NT2/D1 (cell line): ENCODE measurements around the gene BRD4.

Experiments used
- DNase-seq: peaks from one replicate; pipeline ENCODE4 v3.0.0-alpha.2; 2011; ENCODE audit warnings: low read depth, low spot score
- H3K27me3 ChIP-seq: 2 replicates; pipeline ENCODE4 v1.6.0; 2011; ENCODE audit warnings: mild to moderate bottlenecking; ENCODE audit not compliant: insufficient read length, insufficient read depth
- H3K36me3 ChIP-seq: 2 replicates; pipeline ENCODE4 v1.6.1; 2011; ENCODE audit warnings: mild to moderate bottlenecking, low read length, mixed read lengths; ENCODE audit not compliant: insufficient read depth, insufficient read length
- H3K4me1 ChIP-seq: 2 replicates; pipeline ENCODE4 v1.5.1; 2011; ENCODE audit not compliant: insufficient read depth, insufficient read length
- H3K4me3 ChIP-seq: 2 replicates; pipeline ENCODE4 v1.5.1; 2011; ENCODE audit warnings: low read depth; ENCODE audit not compliant: insufficient read length
- H3K9ac ChIP-seq: 2 replicates; pipeline ENCODE4 v1.6.0; 2011; ENCODE audit warnings: low read depth; ENCODE audit not compliant: insufficient read length
- H3K9me3 ChIP-seq: 2 replicates; pipeline ENCODE4 v1.5.1; 2011; ENCODE audit warnings: mild to moderate bottlenecking, low read length; ENCODE audit not compliant: insufficient read depth
- SUZ12 ChIP-seq: IDR thresholded peaks from 2 replicates; pipeline ENCODE4 v1.6.1; 2011; ENCODE audit not compliant: insufficient read length, insufficient read depth; ENCODE audit errors: extremely low read depth
- YY1 ChIP-seq: IDR thresholded peaks from 2 replicates; pipeline ENCODE4 v1.6.1; 2011; ENCODE audit not compliant: insufficient read length, insufficient read depth
- ZNF274 ChIP-seq: IDR thresholded peaks from 2 replicates; pipeline ENCODE4 v1.6.1; 2011; ENCODE audit warnings: mild to moderate bottlenecking, low read depth, low read length

The BRD4 gene

GRCh38 chr19:15291089-15291488, 41.2 kb downstream of the BRD4 start:
- Histone ChIP-seq H3K9ac (no peak overlapping the region), H3K4me1 (peaks cover 17% of the 10 kb centered on the region), H3K27me3 (no peaks in the 10 kb centered on the region), H3K4me3 (no peak overlapping the region), H3K36me3 (peaks cover 17% of the 10 kb centered on the region), H3K9me3 (no peaks in the 10 kb centered on the region)
- no peak for TF ChIP-seq YY1
- no peak for TF ChIP-seq SUZ12
- no peak for TF ChIP-seq ZNF274
- no peak for DNase-seq

- H3K9me3 ChIP-seq: no peaks in the 10 kb centered on the region
- no peaks in the 10 kb centered on the region for H3K27me3 ChIP-seq
- H3K36me3 ChIP-seq: peaks cover 15% of the 10 kb centered on the region
- H3K9ac ChIP-seq: no peak overlapping the region
- H3K4me3 ChIP-seq: no peak overlapping the region
- no peak for TF ChIP-seq SUZ12
- TF ChIP-seq YY1: no peak
- no peak for TF ChIP-seq ZNF274
- no peak for DNase-seq
- peaks cover 20% of the 10 kb centered on the region for H3K4me1 ChIP-seq
Measured at GRCh38 chr19:15290166-15290565, 42.2 kb downstream of the BRD4 start.

GRCh38 chr19:15289673-15290072, 42.7 kb downstream of the BRD4 start:
- Histone ChIP-seq H3K4me1 (peaks cover 21% of the 10 kb centered on the region), H3K27me3 (no peaks in the 10 kb centered on the region), H3K36me3 (peaks cover 11% of the 10 kb centered on the region), H3K9me3 (no peaks in the 10 kb centered on the region), H3K4me3 (no peak overlapping the region), H3K9ac (no peak overlapping the region)
- TF ChIP-seq ZNF274 (no peak), YY1 (no peak), SUZ12 (no peak)
- no peak for DNase-seq

- Histone ChIP-seq H3K9me3 (no peaks in the 10 kb centered on the region), H3K4me1 (peaks cover 26% of the 10 kb centered on the region), H3K36me3 (peaks cover 4% of the 10 kb centered on the region), H3K27me3 (no peaks in the 10 kb centered on the region), H3K4me3 (no peak overlapping the region), H3K9ac (peak overlapping the region; percentile 7)
- TF ChIP-seq SUZ12: no peak
- no peak for TF ChIP-seq ZNF274
- TF ChIP-seq YY1: no peak
- DNase-seq: no peak
Measured at GRCh38 chr19:15288146-15288963, 44.0 kb downstream of the BRD4 start.

GRCh38 chr19:15287496-15287895, 44.8 kb downstream of the BRD4 start:
- Histone ChIP-seq H3K9ac (no peak overlapping the region), H3K4me3 (no peak overlapping the region), H3K36me3 (peaks cover 4% of the 10 kb centered on the region), H3K27me3 (no peaks in the 10 kb centered on the region), H3K9me3 (no peaks in the 10 kb centered on the region), H3K4me1 (peaks cover 26% of the 10 kb centered on the region)
- DNase-seq: no peak
- TF ChIP-seq ZNF274: no peak
- TF ChIP-seq SUZ12: no peak
- no peak for TF ChIP-seq YY1

- DNase-seq: no peak
- no peak overlapping the region for H3K9ac ChIP-seq
- H3K4me3 ChIP-seq: no peak overlapping the region
- no peaks in the 10 kb centered on the region for H3K9me3 ChIP-seq
- no peaks in the 10 kb centered on the region for H3K27me3 ChIP-seq
- peaks cover 29% of the 10 kb centered on the region for H3K4me1 ChIP-seq
- TF ChIP-seq YY1 (no peak), ZNF274 (no peak), SUZ12 (no peak)
- peaks cover 4% of the 10 kb centered on the region for H3K36me3 ChIP-seq
Measured at GRCh38 chr19:15286688-15287365, 45.5 kb downstream of the BRD4 start.

GRCh38 chr19:15285896-15286591, 46.3 kb downstream of the BRD4 start:
- H3K4me1 ChIP-seq: peaks cover 35% of the 10 kb centered on the region
- no peak overlapping the region for H3K4me3 ChIP-seq
- no peaks in the 10 kb centered on the region for H3K9me3 ChIP-seq
- no peaks in the 10 kb centered on the region for H3K27me3 ChIP-seq
- H3K36me3 ChIP-seq: peaks cover 9% of the 10 kb centered on the region
- no peak for DNase-seq
- no peak overlapping the region for H3K9ac ChIP-seq
- TF ChIP-seq YY1: no peak
- TF ChIP-seq SUZ12: no peak
- no peak for TF ChIP-seq ZNF274
